HG02885 (cell line): ENCODE results near the gene WDTC1.

Source experiments
- ATAC-seq: cut with Tn5 transposase; IDR thresholded peaks from one replicate; pipeline ENCODE4 v1.9.1; 2021; ENCODE audit warnings: mild to moderate bottlenecking; ENCODE audit not compliant: unreplicated experiment, poor library complexity

The WDTC1 gene

GRCh38 chr1:27349784-27350662 lies 115.6 kb downstream of the WDTC1 start:
- ATAC-seq: no peak

- no peak for ATAC-seq
Measured at GRCh38 chr1:27350663-27351540, 116.5 kb downstream of the WDTC1 start.

DNA sequence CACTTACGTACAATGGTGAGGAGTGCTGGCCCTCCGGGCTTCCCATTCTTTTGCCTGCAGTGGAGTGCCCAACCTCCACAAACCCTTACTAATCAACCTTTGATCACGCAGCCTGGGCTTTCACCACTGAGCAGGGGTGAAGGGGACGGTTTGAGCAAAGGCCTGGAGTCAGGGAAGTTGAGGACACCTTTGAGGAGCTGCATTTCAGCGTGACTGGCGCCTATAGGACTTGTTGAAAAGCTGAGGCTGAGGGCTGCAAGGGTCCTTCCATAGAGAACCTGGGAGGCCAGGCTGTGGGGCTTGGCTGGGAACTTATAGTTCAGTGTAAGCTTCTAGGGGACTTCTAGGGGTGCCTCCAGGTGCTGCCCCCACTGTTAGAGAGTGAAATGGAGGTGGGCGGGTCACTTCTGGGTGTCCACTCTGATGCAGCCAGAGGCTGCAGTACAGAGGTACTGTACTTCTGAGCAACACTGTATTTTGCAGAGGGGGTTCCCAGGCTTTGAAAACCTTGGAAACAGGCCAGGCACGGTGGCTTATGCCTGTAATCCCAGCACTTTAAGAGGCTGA lies 117.2 kb downstream of the WDTC1 start:
- ATAC-seq: no peak

GRCh38 chr1:27353166-27353565 lies 118.7 kb downstream of the WDTC1 start:
- no peak for ATAC-seq

- ATAC-seq: no peak
Measured at GRCh38 chr1:27353629-27354028, 119.2 kb downstream of the WDTC1 start.

DNA sequence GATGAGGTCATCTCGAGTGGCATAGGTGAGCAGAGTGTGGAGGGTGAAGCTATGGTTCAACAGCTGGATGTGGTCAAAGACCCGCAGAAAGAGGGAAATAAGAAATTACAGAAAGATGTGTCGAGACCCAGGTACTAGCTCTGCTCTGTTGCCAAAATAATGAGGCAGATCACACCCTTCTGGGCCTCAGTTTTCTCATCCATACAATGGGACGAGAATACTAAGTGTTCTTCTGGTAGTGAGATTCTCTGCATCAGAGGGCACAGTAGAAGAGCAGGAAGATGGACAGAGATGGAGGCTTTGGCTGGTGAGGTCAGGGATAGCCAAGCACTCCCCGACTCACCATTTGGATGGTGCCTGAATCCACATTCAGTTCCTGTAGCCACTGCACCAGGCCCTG lies 121.3 kb downstream of the WDTC1 start:
- ATAC-seq: no peak

- ATAC-seq: no peak
Measured at GRCh38 chr1:27356277-27356618, 121.8 kb downstream of the WDTC1 start.

- ATAC-seq: no peak
Measured at GRCh38 chr1:27356619-27357280, 122.3 kb downstream of the WDTC1 start.

DNA sequence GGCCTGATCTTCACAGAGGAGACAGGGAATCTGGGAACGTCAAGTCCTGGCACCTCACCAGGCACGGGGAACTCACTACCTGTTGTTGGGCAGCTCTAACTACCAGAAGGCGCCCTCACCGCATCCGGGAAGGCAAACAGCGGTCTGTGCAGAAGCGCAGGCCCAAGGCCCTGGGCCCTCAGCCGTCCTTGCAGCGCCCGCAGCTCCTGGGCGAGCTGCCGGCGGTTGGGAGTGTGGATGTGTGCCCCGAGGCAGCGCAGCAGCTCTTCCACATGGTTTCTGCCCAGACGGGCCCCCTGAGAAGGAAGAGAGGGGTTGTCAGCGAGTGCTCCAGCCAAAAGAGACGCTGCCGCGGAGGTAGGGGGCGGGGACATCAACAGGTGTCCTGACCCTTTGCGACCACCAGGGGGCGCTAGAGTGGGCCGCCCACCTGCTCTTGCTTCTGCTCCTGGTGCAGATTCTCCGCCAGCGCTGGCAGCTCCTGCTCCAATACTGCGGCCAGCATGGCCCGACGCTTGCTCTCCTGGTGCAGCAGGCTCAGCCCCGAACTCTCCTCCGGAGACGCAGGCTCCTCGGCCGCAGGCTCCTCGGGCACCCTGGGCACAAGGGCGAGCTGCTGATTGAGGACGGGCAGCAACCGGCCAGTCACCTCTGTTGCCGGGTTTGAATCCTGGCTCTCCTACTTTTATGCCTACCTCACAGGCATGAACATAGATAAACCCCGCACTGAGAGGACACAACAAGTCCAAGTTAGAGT lies 123.0 kb downstream of the WDTC1 start:
- ATAC-seq: no peak
